Erythroblast (primary cell): Measurements from ENCODE around the gene BLVRB.

Experiments used
- DNase-seq, 2 experiments: peaks; one replicate each; lab custom pipeline; 2025; lab: John Stamatoyannopoulos, UW
- GATA1 ChIP-seq: IDR thresholded peaks from 2 replicates; pipeline ENCODE4 v1.6.1; 2011; ENCODE audit warnings: low read depth, mild to moderate bottlenecking, control low read depth, low read length, moderate library complexity
- POLR2A ChIP-seq: IDR thresholded peaks from 2 replicates; pipeline ENCODE4 v1.6.1; 2011; ENCODE audit warnings: mild to moderate bottlenecking, low read length

The BLVRB gene

DNA sequence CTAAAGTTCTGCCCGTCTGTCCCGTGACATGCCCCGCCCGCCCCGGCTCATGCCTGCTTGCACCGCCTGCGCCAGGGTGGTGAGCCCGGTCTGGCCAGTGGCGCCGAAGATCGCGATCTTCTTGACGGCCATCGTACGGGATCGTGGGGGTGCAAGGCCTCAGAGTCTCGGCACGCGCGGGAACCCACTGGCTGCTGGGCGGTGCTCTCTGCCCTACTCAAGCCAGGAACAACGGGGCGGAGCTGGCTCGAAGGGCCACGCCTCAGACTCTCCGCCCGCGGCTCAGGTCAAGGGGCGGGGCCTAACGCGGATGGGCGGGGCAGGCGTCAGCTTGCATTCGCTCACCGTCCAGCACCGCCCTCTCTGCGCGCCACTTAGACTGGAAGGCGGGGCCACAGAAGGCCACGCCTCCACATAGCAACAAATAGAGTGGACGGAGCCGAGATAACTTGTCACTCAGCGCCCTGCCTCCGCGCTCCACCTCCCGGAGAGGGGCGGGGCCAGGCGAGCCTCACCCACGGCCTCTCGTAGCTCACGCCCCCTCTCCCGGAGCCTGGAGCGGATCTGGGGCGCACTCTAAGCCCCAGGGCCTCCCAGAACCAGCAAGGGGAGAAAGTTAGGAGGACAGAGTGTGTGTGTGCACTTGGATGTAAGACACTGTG, at the start of gene BLVRB:
Gene BLVRB, minus strand, starts transcription at position 189 of the 662 bp plus-strand sequence. Its CDS starts 57 bp downstream, at position 132.
- peak; percentile 100 for DNase-seq
- TF ChIP-seq GATA1: no peak
- peak; percentile 93 for TF ChIP-seq POLR2A

DNA sequence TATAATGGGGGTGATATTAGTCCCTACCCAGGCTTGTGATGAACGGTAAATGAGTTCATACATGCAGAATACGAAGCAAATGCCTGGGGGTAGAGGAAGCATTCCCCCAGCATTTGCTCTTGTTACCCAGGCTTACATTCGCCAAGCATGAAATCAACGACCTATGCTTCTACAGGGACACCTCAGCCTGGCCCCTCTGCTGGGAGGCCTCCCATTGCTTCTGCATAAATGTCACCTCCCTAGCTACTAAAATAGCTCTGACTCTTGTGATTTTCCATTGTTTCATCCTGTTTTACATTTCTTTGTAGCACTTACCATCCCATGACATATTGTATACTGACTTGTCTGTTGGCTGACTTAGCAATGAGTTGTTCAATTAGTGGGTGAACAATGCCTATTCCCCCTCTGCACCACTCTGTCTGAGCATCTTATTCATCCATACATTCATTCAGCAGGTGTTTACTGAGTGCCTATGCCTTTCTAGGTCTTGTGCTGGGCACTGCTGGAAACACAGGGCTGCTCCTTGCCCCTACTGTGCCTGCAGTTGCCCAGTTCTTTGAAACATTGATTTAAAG, 48.3 kb upstream of the BLVRB start:
- TF ChIP-seq GATA1 (no peak), POLR2A (no peak)
- no peak for DNase-seq

DNA sequence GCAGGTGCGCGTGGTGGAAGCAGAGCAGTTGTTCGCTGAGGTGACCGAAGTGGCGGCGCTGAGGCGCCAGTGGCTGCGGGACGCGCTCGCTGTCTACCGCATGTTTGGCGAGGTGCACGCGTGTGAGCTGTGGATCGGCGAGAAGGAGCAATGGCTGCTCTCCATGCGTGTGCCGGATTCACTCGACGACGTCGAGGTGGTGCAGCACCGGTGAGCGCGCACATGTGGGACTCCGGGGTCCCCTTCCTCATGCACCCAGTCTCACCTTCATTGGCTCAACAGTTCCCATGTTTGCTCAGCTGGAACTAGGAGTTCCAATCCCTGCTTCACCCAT, 47.8 kb upstream of the BLVRB start:
- no peak for DNase-seq
- TF ChIP-seq GATA1 (no peak), POLR2A (no peak)

DNA sequence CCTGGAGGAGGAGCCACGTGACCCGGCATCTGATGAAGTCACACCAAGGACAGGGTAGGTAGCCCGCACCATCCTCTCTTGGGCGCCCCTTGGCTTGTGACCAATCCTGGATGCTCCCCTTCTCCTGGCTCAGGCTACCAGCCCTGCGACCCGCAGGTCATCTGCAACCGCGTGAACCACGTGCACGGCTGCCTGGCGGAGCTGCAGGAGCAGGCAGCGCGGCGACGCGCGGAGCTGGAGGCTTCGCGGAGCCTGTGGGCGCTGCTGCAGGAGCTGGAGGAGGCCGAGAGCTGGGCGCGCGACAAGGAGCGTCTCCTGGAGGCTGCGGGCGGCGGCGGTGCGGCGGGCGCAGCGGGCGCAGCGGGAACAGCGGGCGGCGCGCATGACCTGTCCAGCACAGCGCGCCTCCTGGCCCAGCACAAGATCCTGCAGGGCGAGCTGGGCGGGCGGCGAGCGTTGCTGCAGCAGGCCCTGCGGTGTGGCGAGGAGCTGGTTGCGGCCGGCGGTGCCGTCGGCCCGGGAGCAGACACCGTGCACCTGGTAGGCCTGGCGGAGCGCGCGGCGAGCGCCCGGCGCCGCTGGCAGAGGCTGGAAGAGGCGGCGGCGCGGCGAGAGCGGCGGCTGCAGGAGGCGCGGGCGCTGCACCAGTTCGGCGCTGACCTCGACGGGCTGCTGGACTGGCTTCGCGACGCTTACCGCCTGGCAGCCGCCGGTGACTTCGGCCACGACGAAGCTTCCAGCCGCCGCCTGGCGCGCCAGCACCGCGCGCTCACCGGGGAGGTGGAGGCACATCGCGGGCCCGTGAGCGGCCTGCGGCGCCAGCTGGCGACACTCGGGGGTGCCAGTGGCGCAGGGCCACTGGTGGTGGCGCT, 47.2 kb upstream of the BLVRB start:
- TF ChIP-seq GATA1 (no peak), POLR2A (no peak)
- DNase-seq: peak; percentile 54 to 56

DNA sequence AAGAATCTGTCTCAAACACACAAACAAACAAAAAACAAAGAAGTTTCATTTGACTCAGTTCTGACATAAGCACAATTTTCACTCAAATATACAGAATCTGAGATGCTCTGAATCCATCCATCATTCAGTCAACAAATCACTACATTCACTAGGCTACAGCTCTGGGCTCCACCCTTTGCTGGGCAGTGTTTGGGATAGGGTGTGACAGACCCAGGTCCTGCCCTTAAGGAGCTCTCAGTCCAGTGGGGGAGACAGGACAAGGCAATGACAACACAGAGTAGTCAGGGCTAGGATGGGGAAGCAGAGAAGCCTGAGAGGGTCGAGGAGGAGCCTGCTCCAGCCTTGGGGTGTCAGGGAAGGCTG, 46.5 kb upstream of the BLVRB start:
- no peak for DNase-seq
- TF ChIP-seq GATA1: no peak
- no peak for TF ChIP-seq POLR2A

DNA sequence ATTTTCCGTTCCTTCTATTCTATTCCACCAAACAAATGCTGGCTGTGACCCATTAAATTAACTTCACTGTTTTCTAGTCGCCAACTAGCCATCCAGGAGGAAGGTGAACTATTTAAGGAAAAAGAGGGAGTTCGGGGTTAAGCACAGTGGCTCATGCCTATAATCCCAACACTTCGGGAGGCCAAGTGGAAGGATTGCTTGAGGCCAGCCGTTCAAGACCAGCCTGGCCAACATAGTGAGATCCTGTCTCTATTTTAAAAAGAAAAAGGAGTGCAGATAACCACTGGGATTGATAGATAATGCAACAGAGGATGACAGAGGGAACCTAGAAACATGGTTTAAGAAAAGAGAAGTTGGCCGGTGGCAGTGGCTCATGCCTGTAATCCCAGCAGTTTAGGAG, 45.9 kb upstream of the BLVRB start:
- DNase-seq: no peak
- no peak for TF ChIP-seq POLR2A
- TF ChIP-seq GATA1: no peak

DNA sequence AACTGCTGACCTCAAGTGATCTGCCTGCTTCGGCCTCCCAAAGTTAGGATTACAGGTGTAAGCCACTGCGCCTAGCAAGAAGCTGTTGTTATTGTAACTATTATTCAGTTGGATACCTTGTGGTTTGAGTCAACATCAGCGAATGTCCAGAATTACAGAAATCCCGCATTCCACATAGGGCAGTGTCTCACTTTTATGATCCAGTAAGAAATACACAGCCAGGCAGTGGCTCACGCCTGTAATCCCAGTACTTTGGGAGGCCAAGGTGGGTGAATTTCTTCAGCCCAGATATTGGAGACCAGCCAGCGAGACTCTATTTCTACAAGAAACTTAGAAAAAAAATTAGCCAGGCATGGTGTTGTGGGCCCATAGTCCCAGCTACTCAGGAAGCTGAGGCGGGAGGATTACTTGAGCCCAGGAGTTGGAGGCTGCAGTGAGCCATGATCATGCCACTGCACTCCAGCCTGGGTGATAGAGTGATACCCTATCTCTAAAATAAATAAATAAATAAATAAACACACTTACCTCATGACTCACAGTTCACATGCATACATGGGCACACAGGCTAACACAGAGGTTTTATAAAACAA, 45.1 kb upstream of the BLVRB start:
- TF ChIP-seq POLR2A (no peak), GATA1 (no peak)
- DNase-seq: no peak

DNA sequence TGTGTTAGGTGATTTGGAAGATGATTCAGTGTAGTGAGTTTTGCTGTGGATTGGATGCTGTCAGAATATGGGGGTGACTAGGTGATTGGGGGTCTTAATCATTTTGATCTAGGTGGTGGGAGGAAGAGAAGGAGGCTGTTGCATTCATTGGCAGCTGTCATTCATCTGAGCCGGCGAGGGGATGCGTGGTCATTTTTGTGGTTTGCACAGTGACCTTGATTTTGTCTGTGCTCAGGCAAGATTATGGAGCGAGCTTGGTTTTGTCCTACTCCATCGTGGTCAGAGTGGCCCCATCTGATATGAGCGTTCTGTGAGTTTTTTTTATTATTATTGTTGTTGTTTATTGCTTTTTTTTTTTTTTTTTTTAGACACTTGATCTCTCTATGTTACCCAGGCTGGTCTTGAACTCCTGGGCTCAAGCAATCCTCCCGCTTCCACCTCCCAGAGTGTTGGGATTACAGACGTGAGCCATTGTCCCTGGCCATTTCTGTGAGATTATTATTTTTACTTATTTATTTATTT, 43.3 kb upstream of the BLVRB start:
- TF ChIP-seq GATA1 (no peak), POLR2A (no peak)
- DNase-seq: peak in 1 of 2 experiments; percentile 19

DNA sequence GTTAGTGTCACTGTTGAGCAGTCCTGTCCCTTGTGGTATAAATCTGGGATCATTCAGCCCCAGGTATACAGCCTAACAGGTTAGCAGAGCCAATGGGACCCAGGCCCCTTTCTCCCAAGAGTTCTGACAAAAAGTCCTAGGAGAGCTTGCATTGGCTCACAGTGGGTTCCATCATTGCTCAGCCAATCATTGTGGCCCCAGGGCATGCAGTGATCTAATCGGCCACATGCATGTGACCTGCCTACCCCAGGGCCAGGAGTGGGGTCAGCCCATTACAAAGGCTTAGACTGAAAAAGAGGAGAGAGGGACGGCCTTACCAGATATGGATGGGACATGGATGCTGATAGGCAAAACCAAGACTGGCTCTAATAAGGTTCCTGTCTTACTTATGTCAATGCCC, 42.3 kb upstream of the BLVRB start:
- TF ChIP-seq GATA1 (no peak), POLR2A (no peak)

DNA sequence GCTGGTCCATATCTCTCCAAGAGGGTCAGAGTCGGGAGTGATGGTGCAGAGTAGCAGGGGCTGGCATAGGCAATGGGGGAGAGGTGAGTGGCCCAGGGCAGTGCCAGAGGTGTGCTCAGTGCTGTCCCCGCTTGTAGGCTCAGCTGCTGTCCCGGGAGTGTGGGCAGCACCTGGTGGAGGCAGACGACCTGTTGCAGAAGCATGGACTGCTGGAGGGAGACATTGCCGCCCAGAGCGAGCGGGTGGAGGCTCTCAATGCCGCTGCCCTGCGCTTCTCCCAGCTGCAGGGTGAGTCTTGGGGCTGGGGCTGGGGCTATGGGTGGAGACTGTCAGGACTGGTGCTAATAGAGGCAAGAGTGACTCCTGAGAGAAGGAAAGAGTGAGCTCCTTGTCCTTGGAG, 40.6 kb upstream of the BLVRB start:
- no peak for TF ChIP-seq GATA1
- no peak for DNase-seq

More for the DNA sequence above, 42.3 kb upstream of the BLVRB start:
- no peak for DNase-seq

DNA sequence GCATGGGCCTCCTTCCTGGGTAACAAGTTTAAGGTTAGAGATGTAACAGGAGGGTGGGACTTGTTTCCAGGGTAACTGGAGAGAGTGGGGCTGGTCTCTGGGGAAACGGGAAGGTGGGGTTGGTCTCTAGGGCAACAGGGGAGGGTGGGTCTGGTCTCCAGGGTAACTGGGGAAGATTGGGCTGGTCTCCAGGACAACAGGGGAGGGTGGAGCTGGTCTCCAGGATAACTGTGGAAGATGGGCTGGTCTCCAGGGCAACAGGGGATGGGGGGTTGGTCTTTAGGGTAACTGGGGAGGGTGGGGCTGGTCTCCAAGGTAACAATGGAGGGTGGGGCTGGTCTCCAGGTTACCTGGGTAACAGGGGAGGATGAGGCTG, 37.8 kb upstream of the BLVRB start:
- peak; percentile 46 to 49 for DNase-seq
- TF ChIP-seq GATA1 (no peak), POLR2A (no peak)

DNA sequence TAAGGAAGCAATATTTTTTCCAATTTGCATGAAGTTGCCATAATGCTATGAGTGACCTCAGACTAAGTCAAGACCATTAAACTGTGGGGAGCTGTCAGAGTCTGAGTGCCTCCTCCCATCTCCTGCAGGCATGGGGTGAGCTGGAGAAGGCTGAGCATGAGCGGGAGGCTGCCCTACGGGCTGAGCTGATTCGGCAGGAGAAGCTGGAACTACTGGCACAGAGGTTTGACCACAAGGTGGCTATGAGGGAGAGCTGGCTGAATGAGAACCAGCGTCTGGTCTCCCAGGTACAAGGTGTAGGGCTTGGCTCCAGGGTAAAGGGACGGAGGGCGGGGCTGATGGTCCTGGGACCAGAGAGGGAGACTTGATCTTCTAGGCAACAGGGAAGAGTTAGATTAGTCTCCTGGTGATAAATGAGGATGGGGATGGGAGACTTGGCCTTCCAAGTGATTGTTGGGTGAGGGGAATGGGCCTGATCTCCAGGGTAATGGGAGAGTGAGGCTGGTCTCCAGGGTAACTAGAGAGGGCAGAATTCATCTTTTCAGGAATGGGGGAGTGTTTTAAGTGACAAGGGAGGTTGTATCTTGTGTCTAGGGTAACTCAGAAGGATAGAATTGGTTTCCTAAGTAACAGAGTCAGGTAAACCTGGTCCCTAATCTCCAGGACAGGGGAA, 37.2 kb upstream of the BLVRB start:
- DNase-seq: peak; percentile 17 to 27
- no peak for TF ChIP-seq POLR2A
- no peak for TF ChIP-seq GATA1

DNA sequence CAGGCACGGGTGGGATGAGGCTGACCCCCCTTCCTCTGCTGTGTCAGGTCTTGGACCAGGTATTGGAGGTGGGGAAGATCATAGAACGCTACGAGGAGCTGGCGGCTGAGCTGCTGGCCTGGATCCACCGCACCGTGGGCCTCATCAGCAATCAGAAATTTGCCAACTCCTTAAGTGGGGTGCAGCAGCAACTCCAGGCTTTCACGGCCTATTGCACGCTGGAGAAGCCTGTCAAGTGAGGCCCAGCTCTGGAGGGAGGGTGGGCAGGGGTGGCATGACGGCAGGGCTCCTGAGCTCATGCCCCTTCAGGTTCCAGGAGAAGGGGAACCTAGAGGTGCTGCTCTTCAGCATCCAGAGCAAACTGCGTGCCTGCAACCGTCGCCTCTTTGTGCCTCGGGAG, 36.5 kb upstream of the BLVRB start:
- TF ChIP-seq GATA1 (no peak), POLR2A (no peak)
- DNase-seq: no peak
